ENCODE results near the gene LRIG1. TPM values are rescaled to one million over a fixed set of nuclear protein-coding genes. Genes with fewer than 3 reads are reported as not detected.

The LRIG1 gene
- total and polyA plus RNA-seq, 5 experiments from 2014 or later: 4.9 to 13.0 (median 11.1) TPM

GRCh38 chr3:66406831-66407610 lies 93.8 kb downstream of the LRIG1 start:
- H3K36me3 Mint-ChIP-seq: peaks cover 0 to 32% (median 0%) of the 10 kb centered on the region in 3 donors
- no peak overlapping the region for H3K27ac Mint-ChIP-seq
- H3K4me3 Mint-ChIP-seq: no peak overlapping the region
- DNase-seq: no peak
- H3K9me3 Mint-ChIP-seq: no peaks in the 10 kb centered on the region
- H3K27me3 Mint-ChIP-seq: peaks cover 0 to 2% (median 0%) of the 10 kb centered on the region in 5 donors
- POLR2A ChIA-PET: no interaction called here
- no peak for ATAC-seq
- peaks cover 0 to 2% (median 0%) of the 10 kb centered on the region in 4 donors for H3K4me1 Mint-ChIP-seq

- POLR2A ChIA-PET: no interaction called here
- H3K27ac Mint-ChIP-seq: no peak overlapping the region
- ATAC-seq (no peak), DNase-seq (no peak)
- peaks cover 0 to 28% (median 0%) of the 10 kb centered on the region in 3 donors for H3K36me3 Mint-ChIP-seq
- no peak overlapping the region for H3K4me3 Mint-ChIP-seq
- H3K27me3 Mint-ChIP-seq: peaks cover 0 to 2% (median 0%) of the 10 kb centered on the region in 5 donors
- no peaks in the 10 kb centered on the region for H3K9me3 Mint-ChIP-seq
- H3K4me1 Mint-ChIP-seq: peaks cover 0 to 2% (median 0%) of the 10 kb centered on the region in 4 donors
Observed at GRCh38 chr3:66406163-66406562, 94.7 kb downstream of the LRIG1 start.

- peaks cover 0 to 2% (median 0%) of the 10 kb centered on the region in 5 donors for H3K27me3 Mint-ChIP-seq
- POLR2A ChIA-PET: no interaction called here
- ATAC-seq (no peak), DNase-seq (no peak)
- no peak overlapping the region for H3K4me3 Mint-ChIP-seq
- H3K27ac Mint-ChIP-seq: no peak overlapping the region
- H3K36me3 Mint-ChIP-seq: peaks cover 0 to 25% (median 0%) of the 10 kb centered on the region in 3 donors
- peaks cover 0 to 2% (median 0%) of the 10 kb centered on the region in 4 donors for H3K4me1 Mint-ChIP-seq
- H3K9me3 Mint-ChIP-seq: no peaks in the 10 kb centered on the region
Observed at GRCh38 chr3:66405701-66406091, 95.1 kb downstream of the LRIG1 start.

GRCh38 chr3:66404903-66405700 lies 95.7 kb downstream of the LRIG1 start:
- Mint-ChIP-seq H3K36me3 (peaks cover 0 to 20% (median 0%) of the 10 kb centered on the region in 3 donors), H3K27me3 (peaks cover 0 to 2% (median 0%) of the 10 kb centered on the region in 5 donors), H3K27ac (no peak overlapping the region), H3K4me1 (peaks cover 0 to 2% (median 0%) of the 10 kb centered on the region in 4 donors), H3K4me3 (no peak overlapping the region), H3K9me3 (no peaks in the 10 kb centered on the region)
- POLR2A ChIA-PET: no interaction called here
- DNase-seq: no peak
- no peak for ATAC-seq

- Mint-ChIP-seq H3K4me3 (no peak overlapping the region), H3K27me3 (peaks cover 0 to 2% (median 0%) of the 10 kb centered on the region in 5 donors), H3K4me1 (peaks cover 0 to 2% (median 0%) of the 10 kb centered on the region in 4 donors), H3K9me3 (no peaks in the 10 kb centered on the region), H3K27ac (no peak overlapping the region), H3K36me3 (peaks cover 0 to 15% (median 0%) of the 10 kb centered on the region in 3 donors)
- POLR2A ChIA-PET: no interaction called here
- no peak for DNase-seq
- ATAC-seq: no peak
Observed at GRCh38 chr3:66404197-66404596, 96.6 kb downstream of the LRIG1 start.

GRCh38 chr3:66403323-66403990 lies 97.4 kb downstream of the LRIG1 start:
- ATAC-seq (no peak), DNase-seq (no peak)
- Mint-ChIP-seq H3K36me3 (peaks cover 0 to 19% (median 0%) of the 10 kb centered on the region in 3 donors), H3K4me3 (no peak overlapping the region), H3K4me1 (peaks cover 0 to 2% (median under 1%) of the 10 kb centered on the region in 4 donors), H3K9me3 (no peaks in the 10 kb centered on the region), H3K27me3 (peaks cover 0 to 2% (median 0%) of the 10 kb centered on the region in 5 donors), H3K27ac (peak overlapping the region in 1 of 10 donors; percentile 62)
- POLR2A ChIA-PET: no interaction called here

- DNase-seq (no peak), ATAC-seq (no peak)
- H3K4me3 Mint-ChIP-seq: no peak overlapping the region
- peak overlapping the region in 2 of 10 donors; percentile 19 to 27 for H3K27ac Mint-ChIP-seq
- POLR2A ChIA-PET: no interaction called here
- peaks cover 0 to 2% (median 0%) of the 10 kb centered on the region in 4 donors for H3K4me1 Mint-ChIP-seq
- H3K27me3 Mint-ChIP-seq: peaks cover 0 to 2% (median 0%) of the 10 kb centered on the region in 5 donors
- peaks cover 0 to 23% (median 0%) of the 10 kb centered on the region in 3 donors for H3K36me3 Mint-ChIP-seq
- no peaks in the 10 kb centered on the region for H3K9me3 Mint-ChIP-seq
Observed at GRCh38 chr3:66402596-66403290, 98.1 kb downstream of the LRIG1 start.

- H3K36me3 Mint-ChIP-seq: peaks cover 0 to 29% (median 0%) of the 10 kb centered on the region in 3 donors
- ATAC-seq: no peak
- peak overlapping the region in 1 of 10 donors; percentile 35 for H3K27ac Mint-ChIP-seq
- H3K9me3 Mint-ChIP-seq: peaks cover 0 to under 1% (median 0%) of the 10 kb centered on the region in 9 donors
- H3K4me1 Mint-ChIP-seq: peaks cover 0 to 2% (median 0%) of the 10 kb centered on the region in 4 donors
- no peak for DNase-seq
- no peak overlapping the region for H3K4me3 Mint-ChIP-seq
- peaks cover 0 to 2% (median 0%) of the 10 kb centered on the region in 5 donors for H3K27me3 Mint-ChIP-seq
- POLR2A ChIA-PET: no interaction called here
Observed at GRCh38 chr3:66401675-66402491, 98.9 kb downstream of the LRIG1 start.

- Mint-ChIP-seq H3K9me3 (peaks cover 0 to 2% (median 0%) of the 10 kb centered on the region in 9 donors), H3K27ac (peak overlapping the region in 1 of 10 donors; percentile 60), H3K36me3 (peaks cover 0 to 33% (median 4%) of the 10 kb centered on the region in 3 donors), H3K27me3 (peaks cover 0 to 2% (median 0%) of the 10 kb centered on the region in 5 donors), H3K4me1 (peaks cover 0 to 2% (median 0%) of the 10 kb centered on the region in 4 donors), H3K4me3 (no peak overlapping the region)
- no peak for DNase-seq
- no peak for ATAC-seq
- POLR2A ChIA-PET: no interaction called here
Observed at GRCh38 chr3:66401157-66401550, 99.7 kb downstream of the LRIG1 start.

GRCh38 chr3:66400411-66401156 lies 100.2 kb downstream of the LRIG1 start:
- POLR2A ChIA-PET: no interaction called here
- H3K36me3 Mint-ChIP-seq: peaks cover 0 to 33% (median 5%) of the 10 kb centered on the region in 3 donors
- peaks cover 0 to 2% (median 0%) of the 10 kb centered on the region in 4 donors for H3K4me1 Mint-ChIP-seq
- no peak for ATAC-seq
- H3K4me3 Mint-ChIP-seq: no peak overlapping the region
- no peak for DNase-seq
- H3K27ac Mint-ChIP-seq: peak overlapping the region in 1 of 10 donors; percentile 60
- peaks cover 0 to 2% (median 0%) of the 10 kb centered on the region in 9 donors for H3K9me3 Mint-ChIP-seq
- H3K27me3 Mint-ChIP-seq: peaks cover 0 to 2% (median 0%) of the 10 kb centered on the region in 5 donors
